Neural crest cell (in vitro differentiated cells): Measurements from ENCODE around the gene TPSB2. TPM values are rescaled to one million over a fixed set of nuclear protein-coding genes. Genes with fewer than 3 reads are reported as not detected.
"Not testable (repeated sequence)": the region's sequence is repeated elsewhere in the genome, so short reads cannot be mapped to it uniquely, and the experiment has no call there.

Source experiments
- DNase-seq: peaks from one replicate; pipeline ENCODE4 v3.0.0; 2021; ENCODE audit warnings: low read depth, mixed read lengths, low spot score
- H3K27ac Mint-ChIP-seq: one replicate; pipeline ENCODE4 v1.8.0; 2021; ENCODE audit warnings: mild to moderate bottlenecking, mixed read lengths; ENCODE audit not compliant: unreplicated experiment
- H3K27me3 Mint-ChIP-seq: 2 replicates; pipeline ENCODE4 v1.8.0; 2021; ENCODE audit warnings: low read depth, mild to moderate bottlenecking, mixed read lengths
- H3K36me3 Mint-ChIP-seq: 2 replicates; pipeline ENCODE4 v1.8.0; 2021; ENCODE audit warnings: low read depth, mild to moderate bottlenecking, mixed read lengths
- H3K4me1 Mint-ChIP-seq: 2 replicates; pipeline ENCODE4 v1.8.0; 2021; ENCODE audit warnings: mixed read lengths
- H3K4me3 Mint-ChIP-seq: one replicate; pipeline ENCODE4 v1.8.0; 2021; ENCODE audit warnings: mild to moderate bottlenecking, mixed read lengths
- H3K9me3 Mint-ChIP-seq: 2 replicates; pipeline ENCODE4 v1.8.0; 2021; ENCODE audit warnings: mixed read lengths
- CTCF ChIP-seq: fragments of 200-600 bp; sonication (generic); conservative IDR thresholded peaks from 2 replicates; pipeline ENCODE4 v1.5.0; 2021; ENCODE audit warnings: antibody characterized with exemption, mild to moderate bottlenecking
- total RNA-seq: library from RNA; stranded (reverse); gene quantifications from 2 replicates; pipeline ENCODE4 v1.2.1, GENCODE V29; 2021

Gene TPSB2
- total RNA-seq, 1 donor from 2014 or later = not detected

GRCh38 chr16:1237990-1238389 lies 8.0 kb upstream of the TPSB2 start:
- peaks cover 8% of the 10 kb centered on the region for H3K4me1 Mint-ChIP-seq
- peaks cover 5% of the 10 kb centered on the region for H3K27me3 Mint-ChIP-seq
- peaks cover 4% of the 10 kb centered on the region for H3K9me3 Mint-ChIP-seq
- no peak overlapping the region for H3K4me3 Mint-ChIP-seq
- no peaks in the 10 kb centered on the region for H3K36me3 Mint-ChIP-seq
- no peak overlapping the region for H3K27ac Mint-ChIP-seq
- no peak for TF ChIP-seq CTCF
- no peak for DNase-seq

DNA sequence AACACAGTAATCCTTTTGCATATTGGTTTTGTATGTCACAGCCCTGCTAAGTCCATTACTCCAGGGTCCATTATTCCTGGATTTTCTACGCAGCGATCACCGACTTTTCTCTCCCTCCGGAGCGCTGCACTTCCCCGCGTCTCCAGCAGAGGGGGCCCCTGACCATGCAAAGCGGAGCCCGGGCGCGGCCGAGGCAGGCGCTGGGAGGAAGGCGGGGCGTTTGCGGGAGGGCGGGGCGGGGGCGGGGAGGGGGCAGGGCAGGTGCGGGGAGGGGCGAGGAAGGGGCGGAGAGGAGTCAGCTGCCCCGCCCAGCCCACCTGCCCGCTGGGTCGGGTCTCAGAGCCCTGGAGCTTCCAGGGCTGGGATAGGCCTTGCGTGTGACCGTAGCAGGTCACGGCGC lies 6.7 kb upstream of the TPSB2 start:
- H3K27ac Mint-ChIP-seq, H3K27me3 Mint-ChIP-seq, H3K36me3 Mint-ChIP-seq, H3K9me3 Mint-ChIP-seq, DNase-seq, H3K4me3 Mint-ChIP-seq, H3K4me1 Mint-ChIP-seq: not testable (repeated sequence)

GRCh38 chr16:1232049-1232748 lies 2.2 kb upstream of the TPSB2 start:
- not testable (repeated sequence) for DNase-seq, H3K4me1 Mint-ChIP-seq, H3K27me3 Mint-ChIP-seq, H3K9me3 Mint-ChIP-seq, H3K36me3 Mint-ChIP-seq, H3K27ac Mint-ChIP-seq, H3K4me3 Mint-ChIP-seq

- H3K27ac Mint-ChIP-seq, H3K4me3 Mint-ChIP-seq, H3K36me3 Mint-ChIP-seq, H3K27me3 Mint-ChIP-seq, H3K9me3 Mint-ChIP-seq, DNase-seq, H3K4me1 Mint-ChIP-seq: not testable (repeated sequence)
These were observed 1.3 kb upstream of the TPSB2 start for GRCh38 chr16:1231301-1231700.

DNA sequence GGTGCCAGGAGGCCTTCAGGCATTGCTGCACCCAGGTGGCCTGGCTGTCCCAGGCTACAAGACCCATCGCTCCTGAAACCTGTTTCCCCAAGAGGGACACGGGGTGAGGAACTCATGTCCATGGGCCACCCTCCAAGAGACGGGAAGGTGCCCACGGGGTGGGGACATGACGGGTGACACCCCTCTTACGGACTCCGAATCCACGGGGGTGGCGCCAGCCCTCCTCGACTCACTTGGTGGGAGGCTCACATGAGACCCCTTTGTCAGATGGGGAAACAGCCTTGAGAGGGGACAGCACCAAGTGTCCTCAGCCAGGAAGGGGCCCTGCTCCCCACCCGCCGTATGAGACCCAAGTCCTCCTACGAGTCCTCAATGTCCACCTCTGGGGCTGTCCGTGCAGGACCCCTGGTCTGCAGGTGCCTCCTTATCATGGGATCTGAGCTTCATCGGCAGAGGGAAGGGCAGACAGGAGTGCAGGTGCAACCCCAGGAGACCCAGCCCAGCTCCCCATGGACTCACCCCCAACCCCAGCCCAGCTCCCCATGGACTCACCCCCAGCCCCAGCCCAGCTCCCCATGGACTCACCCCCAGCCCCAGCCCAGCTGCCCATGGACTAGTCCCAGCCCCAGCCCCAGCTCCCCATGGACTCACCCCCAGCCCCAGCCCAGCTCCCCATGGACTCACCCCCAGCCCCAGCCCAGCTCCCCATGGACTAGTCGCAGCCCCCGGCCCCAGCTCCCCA lies 658 bp upstream of the TPSB2 start:
- not testable (repeated sequence) for H3K27ac Mint-ChIP-seq, H3K9me3 Mint-ChIP-seq, H3K4me3 Mint-ChIP-seq, H3K36me3 Mint-ChIP-seq, DNase-seq, H3K4me1 Mint-ChIP-seq, H3K27me3 Mint-ChIP-seq

DNA sequence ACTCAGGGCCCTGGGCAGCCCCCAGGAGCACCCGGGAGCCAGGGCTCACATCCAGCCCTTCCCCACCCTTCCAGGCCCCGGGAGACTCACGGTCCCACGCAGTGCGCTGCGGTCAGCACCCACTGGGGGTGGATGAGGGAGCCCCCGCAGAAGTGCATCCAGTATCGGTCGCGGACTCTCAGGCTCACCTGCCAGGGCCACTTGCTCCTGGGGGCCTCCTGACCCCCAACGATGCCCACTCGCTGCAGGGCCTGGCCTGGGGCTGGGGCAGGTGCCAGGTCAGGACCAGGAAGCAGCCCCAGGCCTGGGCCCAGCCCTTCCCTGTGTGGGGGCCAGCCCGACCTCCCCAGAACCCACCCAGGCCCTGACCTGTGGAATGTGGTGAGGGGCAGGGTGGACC lies 508 bp downstream of the TPSB2 start:
- not testable (repeated sequence) for H3K27ac Mint-ChIP-seq, H3K4me3 Mint-ChIP-seq, H3K9me3 Mint-ChIP-seq, DNase-seq, H3K4me1 Mint-ChIP-seq, H3K36me3 Mint-ChIP-seq, H3K27me3 Mint-ChIP-seq

DNA sequence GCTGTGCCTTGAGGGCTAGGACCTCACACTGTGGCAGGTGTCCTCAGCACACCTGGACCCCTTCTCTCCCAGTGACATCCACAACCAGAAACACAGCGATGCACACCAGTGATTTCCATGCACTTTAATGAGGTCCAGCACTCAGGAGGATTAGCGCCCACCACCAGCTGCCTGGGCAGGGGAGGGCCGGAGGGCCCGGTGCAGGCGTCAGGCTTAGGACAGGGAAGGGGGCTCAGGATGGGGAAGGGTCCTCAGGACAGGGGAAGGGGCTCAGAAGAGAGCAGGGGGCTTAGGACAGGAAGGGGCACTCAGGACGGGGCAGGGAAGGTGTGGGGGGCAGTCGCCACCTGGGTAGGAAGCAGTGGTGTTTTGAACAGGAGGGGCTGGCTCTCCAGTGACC lies 1.8 kb downstream of the TPSB2 start:
- not testable (repeated sequence) for H3K27ac Mint-ChIP-seq, H3K36me3 Mint-ChIP-seq, DNase-seq, H3K27me3 Mint-ChIP-seq, H3K4me3 Mint-ChIP-seq, H3K4me1 Mint-ChIP-seq, H3K9me3 Mint-ChIP-seq

- not testable (repeated sequence) for H3K27me3 Mint-ChIP-seq, H3K4me1 Mint-ChIP-seq, H3K4me3 Mint-ChIP-seq, H3K36me3 Mint-ChIP-seq, DNase-seq, H3K9me3 Mint-ChIP-seq
- peak overlapping the region; percentile 67 for H3K27ac Mint-ChIP-seq
These were observed 3.3 kb downstream of the TPSB2 start for GRCh38 chr16:1226692-1227091.

DNA sequence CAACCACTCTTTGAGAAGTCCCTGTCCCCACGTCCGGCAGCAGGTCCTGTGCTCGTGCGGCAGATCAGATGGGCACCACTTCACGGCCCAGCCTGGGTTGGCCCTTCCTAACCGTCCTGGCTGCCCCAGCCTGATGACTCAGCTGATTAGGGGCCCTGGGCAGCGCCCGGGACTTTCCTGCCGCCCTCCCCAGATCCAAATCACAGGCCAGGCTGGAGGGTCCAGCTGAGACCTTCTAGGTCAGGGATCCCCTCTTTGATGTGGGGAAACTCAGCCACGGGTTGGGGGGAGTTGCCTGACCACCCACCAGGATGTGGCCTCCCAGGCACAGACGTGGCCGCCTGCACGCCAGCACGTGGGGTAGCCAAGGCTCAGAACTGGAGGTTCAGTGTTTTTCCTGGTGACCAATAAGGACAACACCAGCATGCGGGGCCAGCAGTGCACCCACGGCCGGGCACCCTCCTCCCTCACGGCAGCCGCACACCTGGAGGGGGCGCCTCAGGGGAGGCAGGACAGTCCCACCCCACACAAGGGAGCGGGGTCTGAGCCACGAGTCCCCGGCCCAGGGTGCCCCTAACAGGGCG lies 4.2 kb downstream of the TPSB2 start:
- H3K36me3 Mint-ChIP-seq, DNase-seq, H3K4me3 Mint-ChIP-seq, H3K9me3 Mint-ChIP-seq, H3K27ac Mint-ChIP-seq, H3K27me3 Mint-ChIP-seq, H3K4me1 Mint-ChIP-seq: not testable (repeated sequence)
